ENCODE measurements around the gene FMN1. TPM values are rescaled to one million over a fixed set of nuclear protein-coding genes. Genes with fewer than 3 reads are reported as not detected.

FMN1 gene
- total RNA-seq, 1 experiment from 2014 or later: 4.5 TPM

DNA sequence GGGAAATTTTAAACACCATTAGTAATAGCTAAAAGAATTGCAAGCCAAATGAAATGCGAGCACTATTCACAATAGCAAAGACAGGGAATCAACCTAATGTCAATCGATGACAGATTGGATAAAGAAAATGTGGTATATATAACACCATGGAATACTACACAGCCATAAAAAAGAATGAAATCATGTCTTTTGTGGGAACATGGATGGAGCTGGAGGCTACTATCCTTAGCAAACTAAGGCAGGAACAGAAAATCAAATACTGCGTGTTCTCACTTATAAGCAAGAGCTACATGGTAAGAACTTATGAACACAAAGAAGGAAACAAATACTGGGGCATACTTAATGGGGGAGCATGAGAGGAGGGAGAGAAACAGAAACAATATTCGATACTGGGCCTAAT lies 85.2 kb downstream of the FMN1 start:
- H3K27me3 Mint-ChIP-seq (ENCODE audit: low read depth): no peaks in the 10 kb centered on the region
- ATAC-seq (no peak), DNase-seq (ENCODE audit: low spot score) (no peak)
- no peak overlapping the region for H3K4me3 Mint-ChIP-seq
- H3K4me1 Mint-ChIP-seq: peaks cover 31% of the 10 kb centered on the region
- ChIA-PET POLR2A (no interaction called here), CTCF (interaction anchor here (0.9 kb wide), 1 partner anchor 106 kb away, joined by 3 read pairs; no protein-coding TSS in a partner anchor)
- H3K9me3 Mint-ChIP-seq: peaks cover 6% of the 10 kb centered on the region
- no peaks in the 10 kb centered on the region for H3K36me3 Mint-ChIP-seq
- no peak overlapping the region for H3K27ac Mint-ChIP-seq
- TF ChIP-seq, protein P1, sequence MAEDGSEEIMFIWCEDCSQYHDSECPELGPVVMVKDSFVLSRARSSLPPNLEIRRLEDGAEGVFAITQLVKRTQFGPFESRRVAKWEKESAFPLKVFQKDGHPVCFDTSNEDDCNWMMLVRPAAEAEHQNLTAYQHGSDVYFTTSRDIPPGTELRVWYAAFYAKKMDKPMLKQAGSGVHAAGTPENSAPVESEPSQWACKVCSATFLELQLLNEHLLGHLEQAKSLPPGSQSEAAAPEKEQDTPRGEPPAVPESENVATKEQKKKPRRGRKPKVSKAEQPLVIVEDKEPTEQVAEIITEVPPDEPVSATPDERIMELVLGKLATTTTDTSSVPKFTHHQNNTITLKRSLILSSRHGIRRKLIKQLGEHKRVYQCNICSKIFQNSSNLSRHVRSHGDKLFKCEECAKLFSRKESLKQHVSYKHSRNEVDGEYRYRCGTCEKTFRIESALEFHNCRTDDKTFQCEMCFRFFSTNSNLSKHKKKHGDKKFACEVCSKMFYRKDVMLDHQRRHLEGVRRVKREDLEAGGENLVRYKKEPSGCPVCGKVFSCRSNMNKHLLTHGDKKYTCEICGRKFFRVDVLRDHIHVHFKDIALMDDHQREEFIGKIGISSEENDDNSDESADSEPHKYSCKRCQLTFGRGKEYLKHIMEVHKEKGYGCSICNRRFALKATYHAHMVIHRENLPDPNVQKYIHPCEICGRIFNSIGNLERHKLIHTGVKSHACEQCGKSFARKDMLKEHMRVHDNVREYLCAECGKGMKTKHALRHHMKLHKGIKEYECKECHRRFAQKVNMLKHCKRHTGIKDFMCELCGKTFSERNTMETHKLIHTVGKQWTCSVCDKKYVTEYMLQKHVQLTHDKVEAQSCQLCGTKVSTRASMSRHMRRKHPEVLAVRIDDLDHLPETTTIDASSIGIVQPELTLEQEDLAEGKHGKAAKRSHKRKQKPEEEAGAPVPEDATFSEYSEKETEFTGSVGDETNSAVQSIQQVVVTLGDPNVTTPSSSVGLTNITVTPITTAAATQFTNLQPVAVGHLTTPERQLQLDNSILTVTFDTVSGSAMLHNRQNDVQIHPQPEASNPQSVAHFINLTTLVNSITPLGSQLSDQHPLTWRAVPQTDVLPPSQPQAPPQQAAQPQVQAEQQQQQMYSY (CRISPR knock-in tag; IDR thresholded peaks at IDR 0.05): no peak
- TF ChIP-seq NFE2L1 (CRISPR knock-in tag; IDR thresholded peaks at IDR 0.05) (no peak), HMGA2 (CRISPR knock-in tag; IDR thresholded peaks at IDR 0.05) (no peak), ZNF396 (CRISPR knock-in tag; IDR thresholded peaks at IDR 0.05; ENCODE audit: borderline replicate concordance) (no peak), RORB (CRISPR knock-in tag; IDR thresholded peaks at IDR 0.05) (no peak), ZNF671 (CRISPR knock-in tag; IDR thresholded peaks at IDR 0.05) (no peak)
- TF ChIP-seq, protein P2, sequence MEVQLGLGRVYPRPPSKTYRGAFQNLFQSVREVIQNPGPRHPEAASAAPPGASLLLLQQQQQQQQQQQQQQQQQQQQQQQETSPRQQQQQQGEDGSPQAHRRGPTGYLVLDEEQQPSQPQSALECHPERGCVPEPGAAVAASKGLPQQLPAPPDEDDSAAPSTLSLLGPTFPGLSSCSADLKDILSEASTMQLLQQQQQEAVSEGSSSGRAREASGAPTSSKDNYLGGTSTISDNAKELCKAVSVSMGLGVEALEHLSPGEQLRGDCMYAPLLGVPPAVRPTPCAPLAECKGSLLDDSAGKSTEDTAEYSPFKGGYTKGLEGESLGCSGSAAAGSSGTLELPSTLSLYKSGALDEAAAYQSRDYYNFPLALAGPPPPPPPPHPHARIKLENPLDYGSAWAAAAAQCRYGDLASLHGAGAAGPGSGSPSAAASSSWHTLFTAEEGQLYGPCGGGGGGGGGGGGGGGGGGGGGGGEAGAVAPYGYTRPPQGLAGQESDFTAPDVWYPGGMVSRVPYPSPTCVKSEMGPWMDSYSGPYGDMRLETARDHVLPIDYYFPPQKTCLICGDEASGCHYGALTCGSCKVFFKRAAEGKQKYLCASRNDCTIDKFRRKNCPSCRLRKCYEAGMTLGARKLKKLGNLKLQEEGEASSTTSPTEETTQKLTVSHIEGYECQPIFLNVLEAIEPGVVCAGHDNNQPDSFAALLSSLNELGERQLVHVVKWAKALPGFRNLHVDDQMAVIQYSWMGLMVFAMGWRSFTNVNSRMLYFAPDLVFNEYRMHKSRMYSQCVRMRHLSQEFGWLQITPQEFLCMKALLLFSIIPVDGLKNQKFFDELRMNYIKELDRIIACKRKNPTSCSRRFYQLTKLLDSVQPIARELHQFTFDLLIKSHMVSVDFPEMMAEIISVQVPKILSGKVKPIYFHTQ (CRISPR knock-in tag; IDR thresholded peaks at IDR 0.05): no peak
- TF ChIP-seq, protein P3, sequence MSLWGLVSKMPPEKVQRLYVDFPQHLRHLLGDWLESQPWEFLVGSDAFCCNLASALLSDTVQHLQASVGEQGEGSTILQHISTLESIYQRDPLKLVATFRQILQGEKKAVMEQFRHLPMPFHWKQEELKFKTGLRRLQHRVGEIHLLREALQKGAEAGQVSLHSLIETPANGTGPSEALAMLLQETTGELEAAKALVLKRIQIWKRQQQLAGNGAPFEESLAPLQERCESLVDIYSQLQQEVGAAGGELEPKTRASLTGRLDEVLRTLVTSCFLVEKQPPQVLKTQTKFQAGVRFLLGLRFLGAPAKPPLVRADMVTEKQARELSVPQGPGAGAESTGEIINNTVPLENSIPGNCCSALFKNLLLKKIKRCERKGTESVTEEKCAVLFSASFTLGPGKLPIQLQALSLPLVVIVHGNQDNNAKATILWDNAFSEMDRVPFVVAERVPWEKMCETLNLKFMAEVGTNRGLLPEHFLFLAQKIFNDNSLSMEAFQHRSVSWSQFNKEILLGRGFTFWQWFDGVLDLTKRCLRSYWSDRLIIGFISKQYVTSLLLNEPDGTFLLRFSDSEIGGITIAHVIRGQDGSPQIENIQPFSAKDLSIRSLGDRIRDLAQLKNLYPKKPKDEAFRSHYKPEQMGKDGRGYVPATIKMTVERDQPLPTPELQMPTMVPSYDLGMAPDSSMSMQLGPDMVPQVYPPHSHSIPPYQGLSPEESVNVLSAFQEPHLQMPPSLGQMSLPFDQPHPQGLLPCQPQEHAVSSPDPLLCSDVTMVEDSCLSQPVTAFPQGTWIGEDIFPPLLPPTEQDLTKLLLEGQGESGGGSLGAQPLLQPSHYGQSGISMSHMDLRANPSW (CRISPR knock-in tag; conservative IDR thresholded peaks at IDR 0.05; ENCODE audit: low read depth): no peak
- TF ChIP-seq, protein P4, sequence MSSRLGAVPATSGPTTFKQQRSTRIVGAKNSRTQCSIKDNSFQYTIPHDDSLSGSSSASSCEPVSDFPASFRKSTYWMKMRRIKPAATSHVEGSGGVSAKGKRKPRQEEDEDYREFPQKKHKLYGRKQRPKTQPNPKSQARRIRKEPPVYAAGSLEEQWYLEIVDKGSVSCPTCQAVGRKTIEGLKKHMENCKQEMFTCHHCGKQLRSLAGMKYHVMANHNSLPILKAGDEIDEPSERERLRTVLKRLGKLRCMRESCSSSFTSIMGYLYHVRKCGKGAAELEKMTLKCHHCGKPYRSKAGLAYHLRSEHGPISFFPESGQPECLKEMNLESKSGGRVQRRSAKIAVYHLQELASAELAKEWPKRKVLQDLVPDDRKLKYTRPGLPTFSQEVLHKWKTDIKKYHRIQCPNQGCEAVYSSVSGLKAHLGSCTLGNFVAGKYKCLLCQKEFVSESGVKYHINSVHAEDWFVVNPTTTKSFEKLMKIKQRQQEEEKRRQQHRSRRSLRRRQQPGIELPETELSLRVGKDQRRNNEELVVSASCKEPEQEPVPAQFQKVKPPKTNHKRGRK (CRISPR knock-in tag; IDR thresholded peaks at IDR 0.05; ENCODE audit: borderline replicate concordance): no peak
- TF ChIP-seq, protein P5, sequence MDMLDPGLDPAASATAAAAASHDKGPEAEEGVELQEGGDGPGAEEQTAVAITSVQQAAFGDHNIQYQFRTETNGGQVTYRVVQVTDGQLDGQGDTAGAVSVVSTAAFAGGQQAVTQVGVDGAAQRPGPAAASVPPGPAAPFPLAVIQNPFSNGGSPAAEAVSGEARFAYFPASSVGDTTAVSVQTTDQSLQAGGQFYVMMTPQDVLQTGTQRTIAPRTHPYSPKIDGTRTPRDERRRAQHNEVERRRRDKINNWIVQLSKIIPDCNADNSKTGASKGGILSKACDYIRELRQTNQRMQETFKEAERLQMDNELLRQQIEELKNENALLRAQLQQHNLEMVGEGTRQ (CRISPR knock-in tag; IDR thresholded peaks at IDR 0.05): no peak
- TF ChIP-seq, protein P6, sequence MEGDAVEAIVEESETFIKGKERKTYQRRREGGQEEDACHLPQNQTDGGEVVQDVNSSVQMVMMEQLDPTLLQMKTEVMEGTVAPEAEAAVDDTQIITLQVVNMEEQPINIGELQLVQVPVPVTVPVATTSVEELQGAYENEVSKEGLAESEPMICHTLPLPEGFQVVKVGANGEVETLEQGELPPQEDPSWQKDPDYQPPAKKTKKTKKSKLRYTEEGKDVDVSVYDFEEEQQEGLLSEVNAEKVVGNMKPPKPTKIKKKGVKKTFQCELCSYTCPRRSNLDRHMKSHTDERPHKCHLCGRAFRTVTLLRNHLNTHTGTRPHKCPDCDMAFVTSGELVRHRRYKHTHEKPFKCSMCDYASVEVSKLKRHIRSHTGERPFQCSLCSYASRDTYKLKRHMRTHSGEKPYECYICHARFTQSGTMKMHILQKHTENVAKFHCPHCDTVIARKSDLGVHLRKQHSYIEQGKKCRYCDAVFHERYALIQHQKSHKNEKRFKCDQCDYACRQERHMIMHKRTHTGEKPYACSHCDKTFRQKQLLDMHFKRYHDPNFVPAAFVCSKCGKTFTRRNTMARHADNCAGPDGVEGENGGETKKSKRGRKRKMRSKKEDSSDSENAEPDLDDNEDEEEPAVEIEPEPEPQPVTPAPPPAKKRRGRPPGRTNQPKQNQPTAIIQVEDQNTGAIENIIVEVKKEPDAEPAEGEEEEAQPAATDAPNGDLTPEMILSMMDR (IDR thresholded peaks at IDR 0.05): no peak
- TF ChIP-seq, protein P7, sequence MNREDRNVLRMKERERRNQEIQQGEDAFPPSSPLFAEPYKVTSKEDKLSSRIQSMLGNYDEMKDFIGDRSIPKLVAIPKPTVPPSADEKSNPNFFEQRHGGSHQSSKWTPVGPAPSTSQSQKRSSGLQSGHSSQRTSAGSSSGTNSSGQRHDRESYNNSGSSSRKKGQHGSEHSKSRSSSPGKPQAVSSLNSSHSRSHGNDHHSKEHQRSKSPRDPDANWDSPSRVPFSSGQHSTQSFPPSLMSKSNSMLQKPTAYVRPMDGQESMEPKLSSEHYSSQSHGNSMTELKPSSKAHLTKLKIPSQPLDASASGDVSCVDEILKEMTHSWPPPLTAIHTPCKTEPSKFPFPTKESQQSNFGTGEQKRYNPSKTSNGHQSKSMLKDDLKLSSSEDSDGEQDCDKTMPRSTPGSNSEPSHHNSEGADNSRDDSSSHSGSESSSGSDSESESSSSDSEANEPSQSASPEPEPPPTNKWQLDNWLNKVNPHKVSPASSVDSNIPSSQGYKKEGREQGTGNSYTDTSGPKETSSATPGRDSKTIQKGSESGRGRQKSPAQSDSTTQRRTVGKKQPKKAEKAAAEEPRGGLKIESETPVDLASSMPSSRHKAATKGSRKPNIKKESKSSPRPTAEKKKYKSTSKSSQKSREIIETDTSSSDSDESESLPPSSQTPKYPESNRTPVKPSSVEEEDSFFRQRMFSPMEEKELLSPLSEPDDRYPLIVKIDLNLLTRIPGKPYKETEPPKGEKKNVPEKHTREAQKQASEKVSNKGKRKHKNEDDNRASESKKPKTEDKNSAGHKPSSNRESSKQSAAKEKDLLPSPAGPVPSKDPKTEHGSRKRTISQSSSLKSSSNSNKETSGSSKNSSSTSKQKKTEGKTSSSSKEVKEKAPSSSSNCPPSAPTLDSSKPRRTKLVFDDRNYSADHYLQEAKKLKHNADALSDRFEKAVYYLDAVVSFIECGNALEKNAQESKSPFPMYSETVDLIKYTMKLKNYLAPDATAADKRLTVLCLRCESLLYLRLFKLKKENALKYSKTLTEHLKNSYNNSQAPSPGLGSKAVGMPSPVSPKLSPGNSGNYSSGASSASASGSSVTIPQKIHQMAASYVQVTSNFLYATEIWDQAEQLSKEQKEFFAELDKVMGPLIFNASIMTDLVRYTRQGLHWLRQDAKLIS (CRISPR knock-in tag; IDR thresholded peaks at IDR 0.05; ENCODE audit: borderline replicate concordance): no peak
- TF ChIP-seq, protein P8, sequence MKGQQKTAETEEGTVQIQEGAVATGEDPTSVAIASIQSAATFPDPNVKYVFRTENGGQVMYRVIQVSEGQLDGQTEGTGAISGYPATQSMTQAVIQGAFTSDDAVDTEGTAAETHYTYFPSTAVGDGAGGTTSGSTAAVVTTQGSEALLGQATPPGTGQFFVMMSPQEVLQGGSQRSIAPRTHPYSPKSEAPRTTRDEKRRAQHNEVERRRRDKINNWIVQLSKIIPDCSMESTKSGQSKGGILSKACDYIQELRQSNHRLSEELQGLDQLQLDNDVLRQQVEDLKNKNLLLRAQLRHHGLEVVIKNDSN (CRISPR knock-in tag; IDR thresholded peaks at IDR 0.05): no peak
- TF ChIP-seq, protein P9, sequence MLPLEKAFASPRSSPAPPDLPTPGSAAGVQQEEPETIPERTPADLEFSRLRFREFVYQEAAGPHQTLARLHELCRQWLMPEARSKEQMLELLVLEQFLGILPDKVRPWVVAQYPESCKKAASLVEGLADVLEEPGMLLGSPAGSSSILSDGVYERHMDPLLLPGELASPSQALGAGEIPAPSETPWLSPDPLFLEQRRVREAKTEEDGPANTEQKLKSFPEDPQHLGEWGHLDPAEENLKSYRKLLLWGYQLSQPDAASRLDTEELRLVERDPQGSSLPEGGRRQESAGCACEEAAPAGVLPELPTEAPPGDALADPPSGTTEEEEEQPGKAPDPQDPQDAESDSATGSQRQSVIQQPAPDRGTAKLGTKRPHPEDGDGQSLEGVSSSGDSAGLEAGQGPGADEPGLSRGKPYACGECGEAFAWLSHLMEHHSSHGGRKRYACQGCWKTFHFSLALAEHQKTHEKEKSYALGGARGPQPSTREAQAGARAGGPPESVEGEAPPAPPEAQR (CRISPR knock-in tag; IDR thresholded peaks at IDR 0.05): no peak
- TF ChIP-seq, protein P10, sequence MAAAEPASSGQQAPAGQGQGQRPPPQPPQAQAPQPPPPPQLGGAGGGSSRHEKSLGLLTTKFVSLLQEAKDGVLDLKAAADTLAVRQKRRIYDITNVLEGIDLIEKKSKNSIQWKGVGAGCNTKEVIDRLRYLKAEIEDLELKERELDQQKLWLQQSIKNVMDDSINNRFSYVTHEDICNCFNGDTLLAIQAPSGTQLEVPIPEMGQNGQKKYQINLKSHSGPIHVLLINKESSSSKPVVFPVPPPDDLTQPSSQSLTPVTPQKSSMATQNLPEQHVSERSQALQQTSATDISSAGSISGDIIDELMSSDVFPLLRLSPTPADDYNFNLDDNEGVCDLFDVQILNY (CRISPR knock-in tag; IDR thresholded peaks at IDR 0.05): no peak
